ENCODE measurements around the gene ENOX2. TPM values are rescaled to one million over a fixed set of nuclear protein-coding genes. Genes with fewer than 3 reads are reported as not detected.

The ENOX2 gene
- total RNA-seq, 1 donor from 2014 or later: 13.2 TPM

DNA sequence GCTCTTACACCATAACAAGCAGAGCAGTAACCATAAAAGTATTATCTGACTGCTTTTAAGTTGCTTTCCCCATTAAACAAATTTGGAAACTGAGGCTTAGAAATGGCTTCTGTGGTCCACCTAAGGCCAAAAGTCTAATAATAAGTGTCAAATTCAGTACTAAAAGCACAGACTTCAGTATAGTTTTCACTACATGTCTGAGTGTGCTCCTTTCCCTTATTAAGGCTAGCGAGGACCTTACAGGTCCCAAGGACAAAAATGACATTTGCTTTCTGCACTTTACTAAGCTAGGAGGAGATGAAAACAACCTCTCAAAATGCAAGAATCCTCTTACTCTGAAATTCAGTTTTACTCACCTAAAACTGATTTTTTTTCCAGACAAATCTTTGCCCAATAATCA is 127.2 kb downstream of the ENOX2 start:
- ATAC-seq (no peak), DNase-seq (no peak)
- intact Hi-C loops (cut with micrococcal nuclease): no loop called here

DNA sequence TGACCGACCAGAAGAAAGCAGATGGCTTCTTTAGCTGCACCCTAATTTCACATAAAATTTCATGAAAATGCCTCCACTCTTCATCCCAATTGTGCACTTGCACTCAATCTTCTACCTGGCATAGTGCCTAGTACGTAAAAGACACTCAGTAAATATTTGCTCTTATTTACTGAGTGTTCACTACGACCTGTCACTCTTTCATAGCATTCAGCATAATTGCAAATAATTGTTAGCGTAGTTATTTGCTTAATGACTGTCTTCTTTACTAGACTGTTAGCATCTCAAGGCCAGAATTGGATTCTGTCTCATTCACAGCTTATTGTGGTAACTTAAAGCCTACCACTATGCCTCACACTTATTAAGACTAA is 130.2 kb downstream of the ENOX2 start:
- DNase-seq: no peak
- no peak for ATAC-seq
- intact Hi-C loops (cut with micrococcal nuclease): no loop called here

DNA sequence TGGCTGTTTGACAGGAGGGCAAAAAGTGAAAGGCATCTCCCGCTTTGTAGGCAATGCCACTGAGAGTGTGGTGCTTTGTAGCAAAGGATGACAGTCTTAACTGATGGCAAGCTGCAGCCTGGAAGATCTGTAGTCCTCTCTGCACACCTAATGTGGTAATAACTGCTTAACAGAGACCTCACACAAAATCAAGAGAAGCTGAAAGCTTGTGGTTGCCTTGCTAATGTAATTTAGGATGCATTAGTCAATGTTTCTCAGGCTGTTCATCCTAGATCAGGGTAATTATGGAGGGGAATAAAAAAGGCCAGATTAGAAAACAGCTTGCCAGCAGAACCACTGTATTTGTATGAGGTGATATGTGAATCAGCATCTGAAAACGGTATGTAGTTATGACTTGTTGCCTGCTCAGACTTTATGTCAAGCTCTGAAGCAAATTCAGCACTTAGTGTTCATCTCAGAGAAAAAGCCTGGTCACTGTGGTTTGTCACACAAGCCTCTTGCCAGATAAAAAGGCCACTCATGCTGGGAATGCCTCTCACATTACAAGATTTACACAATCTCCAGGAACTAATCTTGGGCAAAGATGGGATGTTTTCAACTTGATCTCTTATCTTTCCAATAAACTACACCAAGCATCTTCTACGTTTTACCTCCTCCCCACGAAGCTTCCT is 130.8 kb downstream of the ENOX2 start:
- intact Hi-C loops (cut with micrococcal nuclease): no loop called here
- DNase-seq: no peak

DNA sequence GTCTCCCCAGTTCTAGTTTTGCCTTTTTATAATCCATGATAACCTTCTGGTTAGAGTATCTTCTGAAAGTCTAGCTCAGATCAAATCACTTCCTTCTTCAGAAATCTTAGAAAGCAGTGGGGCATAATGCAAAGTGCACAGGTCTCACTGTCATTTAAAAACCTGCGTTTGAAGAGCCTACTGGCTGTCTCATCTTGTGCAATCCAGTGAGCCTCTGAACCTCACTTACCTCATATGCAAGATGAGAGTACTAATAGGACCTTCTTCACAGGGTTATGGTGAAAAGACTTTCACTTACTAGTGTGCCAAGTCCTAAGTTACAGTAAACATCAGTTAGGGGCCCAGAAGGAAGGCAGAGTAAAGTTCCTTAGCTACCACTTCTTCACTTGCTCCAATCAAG is 131.4 kb downstream of the ENOX2 start:
- ATAC-seq (no peak), DNase-seq (no peak)
- intact Hi-C loops (cut with micrococcal nuclease): no loop called here

More for the DNA sequence above, 130.8 kb downstream of the ENOX2 start:
- ATAC-seq: no peak

DNA sequence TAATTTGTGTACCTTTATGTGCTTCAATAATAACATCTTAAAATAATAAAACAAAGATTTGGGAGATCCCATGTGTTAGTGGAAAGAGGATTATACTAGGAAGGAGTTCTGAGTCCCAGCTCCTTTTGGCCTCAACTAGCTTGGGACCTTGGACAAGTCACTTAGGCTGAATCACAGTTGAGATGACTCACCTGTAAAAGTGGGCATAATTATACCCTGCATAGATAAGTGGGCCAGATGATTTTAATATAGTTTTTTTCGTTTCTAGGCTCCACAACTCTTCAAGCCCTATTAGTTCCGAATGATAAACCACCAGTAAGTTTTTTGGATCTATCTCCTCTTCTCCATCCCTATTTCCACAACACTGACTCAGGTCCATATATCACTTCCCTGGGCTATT is 131.8 kb downstream of the ENOX2 start:
- intact Hi-C loops (cut with micrococcal nuclease): no loop called here
- DNase-seq: no peak
- no peak for ATAC-seq

DNA sequence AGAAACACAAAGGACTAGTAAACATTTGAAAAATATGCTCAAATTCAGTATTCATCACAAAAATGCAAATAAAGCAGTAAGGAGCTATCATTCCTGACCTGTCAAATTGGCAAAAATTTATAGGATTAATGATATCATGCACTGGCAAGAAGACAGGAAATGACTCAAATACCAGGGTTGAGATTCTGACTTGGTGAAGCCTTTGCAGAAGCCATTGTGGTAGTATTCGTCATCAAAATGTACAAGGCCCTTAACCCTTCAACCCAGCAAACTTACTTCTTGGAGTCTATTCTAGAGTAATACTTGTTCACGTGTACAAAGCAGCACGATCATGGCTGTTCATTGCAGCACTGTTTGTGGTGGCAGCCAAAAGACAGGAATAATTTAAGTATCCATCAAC is 132.4 kb downstream of the ENOX2 start:
- ATAC-seq (no peak), DNase-seq (no peak)
- intact Hi-C loops (cut with micrococcal nuclease): no loop called here

DNA sequence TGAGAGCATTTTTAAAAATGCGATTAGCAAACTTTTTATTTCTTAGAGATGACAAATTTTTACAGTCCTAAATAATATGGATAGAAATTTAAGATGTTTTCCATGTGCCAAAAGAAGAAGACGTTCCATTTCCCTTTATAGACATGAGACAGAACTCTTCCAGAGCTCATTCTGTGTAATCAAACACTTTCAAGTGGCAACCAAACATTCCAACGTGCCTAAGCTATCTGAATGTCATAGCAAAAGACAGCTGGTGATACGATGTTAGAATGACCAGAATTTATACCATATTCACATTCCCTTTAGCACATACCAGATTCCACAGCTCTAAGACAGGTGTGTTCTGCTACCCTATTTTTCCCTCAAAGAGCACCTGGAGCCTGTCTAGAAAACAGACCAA is 133.2 kb downstream of the ENOX2 start:
- DNase-seq: no peak
- intact Hi-C loops (cut with micrococcal nuclease): no loop called here
- peak; percentile 45 for ATAC-seq

DNA sequence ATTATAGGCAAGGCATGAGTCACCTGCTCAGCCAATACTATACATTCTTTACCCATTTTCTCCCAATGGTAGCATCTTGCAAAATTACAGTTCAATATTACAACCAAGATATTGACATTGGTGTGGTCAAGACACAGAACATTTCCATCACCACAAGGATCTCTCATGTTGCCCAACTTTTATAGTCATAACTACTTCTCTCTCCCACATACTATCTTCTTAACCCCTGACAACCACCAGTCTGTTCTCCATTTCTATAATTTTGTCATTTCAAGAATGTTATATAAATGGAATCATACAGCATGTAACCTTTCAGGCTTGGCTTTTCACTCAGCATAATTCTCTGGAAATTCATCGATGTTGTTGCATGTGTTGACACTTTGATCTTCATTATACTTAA is 144.9 kb downstream of the ENOX2 start:
- DNase-seq (no peak), ATAC-seq (no peak)
- intact Hi-C loops (cut with micrococcal nuclease): no loop called here

DNA sequence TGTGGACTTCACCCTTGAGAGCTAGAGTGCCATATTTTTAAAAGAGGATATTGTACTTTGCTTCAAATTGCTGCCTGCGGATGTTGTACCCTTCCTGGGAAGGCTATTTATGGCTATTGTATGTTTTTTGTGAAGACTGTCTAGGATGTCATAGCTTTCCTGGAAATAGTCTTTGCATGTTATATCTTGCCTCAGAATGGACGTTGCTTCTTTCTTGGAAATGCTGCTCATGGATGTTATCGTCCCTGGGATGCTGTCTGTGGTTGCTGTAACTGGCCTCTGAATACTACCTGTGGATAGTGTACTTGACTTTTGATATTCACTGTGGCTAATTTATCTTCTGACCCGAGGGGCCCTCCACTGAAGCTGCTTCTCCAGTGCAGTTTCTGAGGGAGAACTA is 146.8 kb downstream of the ENOX2 start:
- intact Hi-C loops (cut with micrococcal nuclease): no loop called here
- no peak for ATAC-seq

DNA sequence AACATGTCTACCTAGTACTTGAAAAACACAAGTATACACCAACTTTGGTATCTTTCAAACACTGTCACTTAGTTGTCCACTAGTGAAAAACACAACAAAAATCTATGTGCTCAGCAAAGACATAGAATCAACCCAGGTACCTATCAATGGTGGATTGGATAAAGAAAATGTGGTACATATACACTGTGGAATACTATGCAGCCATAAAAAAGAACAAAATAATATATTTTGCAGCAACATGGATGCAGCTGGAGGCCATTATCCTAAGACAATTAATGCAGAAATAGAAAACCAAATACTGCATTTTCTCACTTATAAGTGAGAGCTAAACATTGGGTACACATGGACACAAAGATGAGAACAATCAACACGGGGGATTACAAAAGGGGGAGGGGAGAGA is 148.7 kb downstream of the ENOX2 start:
- intact Hi-C loops (cut with micrococcal nuclease): no loop called here
- no peak for DNase-seq
- no peak for ATAC-seq

More for the DNA sequence above, 146.8 kb downstream of the ENOX2 start:
- DNase-seq: no peak

DNA sequence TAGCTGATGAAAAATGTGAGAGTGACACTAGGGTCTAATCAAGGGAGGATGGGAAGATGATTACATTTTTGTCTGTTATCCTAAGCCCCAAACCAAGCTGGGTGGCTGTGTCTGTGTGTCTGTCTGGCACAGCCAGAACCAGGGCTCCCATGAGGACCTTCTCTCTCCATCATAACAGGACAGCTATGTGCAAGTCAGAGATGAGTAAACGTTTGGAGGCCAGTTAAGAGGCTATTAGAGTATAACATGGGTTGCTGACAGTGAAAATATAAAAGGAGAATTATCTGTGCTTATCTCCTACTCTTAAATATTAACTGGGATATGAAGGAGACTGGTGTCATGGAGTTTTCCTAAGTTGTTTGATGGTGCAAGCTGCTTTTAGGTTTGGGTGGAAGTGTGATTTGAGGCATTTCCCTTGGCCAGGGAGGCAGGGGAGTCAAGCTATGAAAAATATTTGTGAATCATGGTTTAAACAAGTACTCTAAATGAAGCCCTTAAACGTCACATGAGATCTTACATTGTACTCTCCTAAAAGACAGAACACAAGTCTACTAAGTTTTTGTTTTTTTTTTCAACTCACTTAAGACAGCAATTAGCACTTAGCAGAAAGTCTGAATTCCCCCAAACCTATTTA is 156.2 kb downstream of the ENOX2 start:
- no peak for DNase-seq
- intact Hi-C loops (cut with micrococcal nuclease): no loop called here
- ATAC-seq: no peak

DNA sequence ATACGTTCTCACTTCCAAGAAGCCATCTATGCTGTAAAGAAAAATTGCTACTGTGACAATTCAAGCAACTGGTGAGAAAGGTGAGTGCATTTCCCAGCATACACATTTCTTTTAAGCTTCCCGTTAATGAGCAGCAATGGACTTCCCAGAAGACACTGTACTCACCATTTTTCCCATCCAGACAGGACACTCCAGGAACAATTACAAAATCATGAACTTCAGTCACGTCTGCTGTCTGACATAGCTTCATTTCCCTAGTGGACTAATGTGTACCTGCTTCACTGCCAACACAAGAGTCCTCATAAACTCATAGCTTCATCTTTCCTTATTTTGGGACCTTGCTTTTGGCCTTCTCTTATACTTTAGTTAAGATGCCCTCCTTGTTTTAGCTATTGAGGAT is 156.9 kb downstream of the ENOX2 start:
- ATAC-seq: no peak
- intact Hi-C loops (cut with micrococcal nuclease): no loop called here
- DNase-seq: no peak

DNA sequence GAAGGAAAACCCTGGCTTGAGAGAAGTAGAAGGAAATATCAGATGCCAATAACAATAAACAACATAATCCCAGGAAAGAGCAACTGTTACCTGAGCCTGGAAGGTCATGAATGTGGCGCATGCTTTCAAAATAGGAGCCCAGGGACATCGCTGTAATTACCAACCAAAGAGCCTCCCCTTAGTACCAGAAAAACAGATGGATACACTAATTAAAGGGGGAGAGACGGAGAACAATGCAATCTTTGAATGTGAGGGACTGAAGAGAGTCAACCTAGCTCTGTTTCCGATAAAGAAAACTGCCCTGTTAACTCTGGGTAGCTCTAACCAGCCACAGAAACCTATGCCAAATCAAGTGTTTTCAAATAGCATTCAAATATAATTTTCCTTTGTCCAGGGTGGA is 161.4 kb downstream of the ENOX2 start:
- intact Hi-C loops (cut with micrococcal nuclease): no loop called here
- DNase-seq: no peak
- no peak for ATAC-seq

DNA sequence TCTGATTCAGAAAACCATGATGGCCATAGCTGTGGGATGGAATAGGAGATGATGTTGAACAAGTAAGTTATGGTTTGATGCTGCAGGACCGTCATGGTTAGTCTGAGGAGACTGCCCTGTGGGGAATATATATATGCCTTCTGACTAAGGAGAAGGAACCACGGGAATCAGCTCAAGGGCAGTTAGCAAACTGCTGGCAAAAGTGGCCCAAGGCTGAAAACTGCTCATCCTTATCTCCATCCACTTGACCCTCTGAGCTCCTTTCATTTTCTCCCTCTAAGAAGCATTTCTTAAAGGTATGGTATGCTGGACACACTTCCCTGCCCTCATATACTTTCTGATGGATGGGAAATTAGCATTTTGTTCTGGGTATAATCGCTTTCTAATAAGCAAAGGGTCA is 161.9 kb downstream of the ENOX2 start:
- DNase-seq: no peak

DNA sequence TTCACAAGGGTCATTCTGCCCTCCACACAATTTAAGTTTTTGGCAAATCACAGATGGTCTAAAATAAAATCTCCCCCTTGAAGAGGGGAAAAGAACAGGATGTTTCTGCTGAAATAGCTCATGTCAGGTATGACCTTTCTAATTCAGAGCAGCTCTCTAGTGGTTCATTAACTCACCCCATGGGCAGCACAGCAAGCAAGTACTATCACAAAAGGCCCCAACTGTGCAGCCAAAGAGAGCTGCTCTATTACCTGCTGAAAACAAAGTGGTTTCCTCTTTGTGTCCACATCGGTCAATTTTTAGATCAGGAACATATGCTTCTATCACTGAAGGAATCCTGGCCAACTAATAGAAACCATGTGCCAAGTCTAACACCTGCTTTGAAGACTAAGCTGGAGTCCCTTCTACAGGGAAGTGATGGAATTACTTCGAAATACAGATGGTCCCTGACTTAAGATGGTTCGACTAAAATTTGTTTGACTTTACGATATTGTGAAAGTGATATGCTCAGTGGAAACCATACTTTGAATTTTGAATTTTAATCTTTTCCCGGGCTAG is 164.3 kb downstream of the ENOX2 start:
- intact Hi-C loops (cut with micrococcal nuclease): no loop called here
- ATAC-seq (no peak), DNase-seq (no peak)

More for the DNA sequence above, 161.9 kb downstream of the ENOX2 start:
- no peak for ATAC-seq
- intact Hi-C loops (cut with micrococcal nuclease): no loop called here

DNA sequence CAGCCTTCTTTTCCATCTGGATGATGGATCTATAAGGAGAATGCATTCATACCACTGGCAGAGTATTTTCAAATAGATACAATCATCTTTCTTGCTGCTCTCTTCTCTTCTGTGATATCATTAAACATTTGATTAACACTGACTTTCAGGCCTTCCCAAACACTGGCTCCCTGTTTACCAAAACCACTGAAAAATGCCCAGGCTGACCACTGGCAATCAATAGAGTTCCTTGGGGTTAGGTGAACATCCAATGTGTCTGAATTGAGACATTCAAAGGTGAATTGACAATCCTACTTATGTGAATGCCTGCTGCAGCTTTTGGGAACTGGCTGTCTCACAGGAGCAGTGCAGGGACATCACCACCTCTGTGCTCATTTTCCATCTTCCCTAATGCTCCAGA is 168.3 kb downstream of the ENOX2 start:
- no peak for ATAC-seq
- intact Hi-C loops (cut with micrococcal nuclease): no loop called here
- DNase-seq: no peak

DNA sequence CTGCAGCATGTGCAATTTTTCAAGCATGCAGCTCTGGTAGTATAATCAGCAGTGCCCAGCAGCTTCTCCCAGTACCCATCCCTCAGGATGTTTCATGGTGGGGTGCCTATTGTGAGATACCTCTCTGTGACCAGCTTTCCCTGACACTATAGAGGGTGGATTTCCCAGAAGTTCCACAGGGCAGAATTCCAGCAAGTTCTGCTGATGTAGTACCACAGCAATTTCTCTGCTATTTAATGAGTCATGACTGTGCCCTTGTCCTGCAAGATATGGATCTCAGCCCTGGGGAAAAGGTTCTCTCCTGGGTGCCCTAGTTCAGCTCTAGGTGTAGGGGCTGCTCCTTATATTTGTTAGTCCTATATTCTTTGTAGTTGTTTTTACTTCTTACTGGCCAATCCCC is 174.8 kb downstream of the ENOX2 start:
- no peak for DNase-seq
- no peak for ATAC-seq
- intact Hi-C loops (cut with micrococcal nuclease): loop anchor here (2.0 kb wide), 1 partner anchor 31 kb away; no protein-coding TSS in a partner anchor

DNA sequence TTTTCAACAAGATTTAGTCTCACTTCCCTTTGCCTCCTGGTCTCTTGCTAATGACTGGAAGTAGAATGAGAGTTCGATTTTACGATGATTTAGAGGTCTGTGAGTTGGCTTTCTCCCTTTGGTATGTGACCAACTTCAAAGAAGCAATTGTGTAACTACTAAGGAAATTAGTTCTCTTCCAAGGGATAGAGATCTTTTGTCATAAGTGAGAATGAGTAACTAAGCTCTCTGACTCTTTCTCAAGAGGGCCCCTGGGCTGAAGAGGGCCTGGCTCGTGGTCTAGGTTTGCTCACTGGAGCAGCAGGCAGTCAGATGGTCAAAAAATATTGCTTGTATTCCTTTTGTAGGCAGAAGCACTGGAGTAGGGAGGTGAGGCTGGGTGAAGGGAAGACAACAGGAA is 176.3 kb downstream of the ENOX2 start:
- intact Hi-C loops (cut with micrococcal nuclease): no loop called here
- DNase-seq (no peak), ATAC-seq (no peak)

DNA sequence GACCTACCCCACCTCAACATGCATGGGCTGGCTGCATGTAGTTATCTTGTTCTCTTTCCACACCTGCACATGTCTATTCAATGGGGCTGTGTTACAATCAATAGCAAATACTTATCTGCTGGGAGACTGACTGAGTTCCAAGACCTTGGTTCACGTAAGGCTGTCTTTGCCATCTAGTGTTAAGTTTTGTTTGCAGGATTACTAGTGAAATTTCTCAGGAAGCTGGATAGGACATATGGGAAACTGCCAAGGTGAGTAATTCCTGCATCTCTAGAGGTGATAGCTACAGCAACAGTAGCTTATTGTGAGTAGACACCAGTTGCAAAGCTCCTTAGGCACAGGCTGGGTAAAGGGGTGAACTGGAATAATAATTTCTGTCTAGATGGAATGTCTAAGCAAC is 177.5 kb downstream of the ENOX2 start:
- DNase-seq (no peak), ATAC-seq (no peak)
- intact Hi-C loops (cut with micrococcal nuclease): no loop called here

DNA sequence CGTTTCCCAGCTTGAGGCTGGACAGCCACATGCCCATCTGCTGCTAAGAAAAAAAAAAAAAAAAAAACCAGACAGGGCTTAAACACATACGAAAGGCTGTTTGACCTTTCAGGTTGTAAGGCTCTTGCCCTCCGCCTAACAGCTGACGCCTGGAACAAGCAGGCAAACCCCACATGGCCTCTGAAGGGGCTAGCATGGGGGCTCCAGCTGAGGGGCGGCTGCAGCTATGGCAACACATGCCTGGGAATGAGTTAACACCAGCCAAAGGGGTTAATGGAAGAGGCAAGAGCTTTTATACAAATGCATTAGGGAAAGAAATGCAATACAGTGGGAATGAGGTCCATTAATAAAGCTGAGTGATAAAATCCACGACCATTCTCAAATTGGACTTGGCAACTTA is 183.6 kb downstream of the ENOX2 start:
- DNase-seq (no peak), ATAC-seq (no peak)
- intact Hi-C loops (cut with micrococcal nuclease): no loop called here

DNA sequence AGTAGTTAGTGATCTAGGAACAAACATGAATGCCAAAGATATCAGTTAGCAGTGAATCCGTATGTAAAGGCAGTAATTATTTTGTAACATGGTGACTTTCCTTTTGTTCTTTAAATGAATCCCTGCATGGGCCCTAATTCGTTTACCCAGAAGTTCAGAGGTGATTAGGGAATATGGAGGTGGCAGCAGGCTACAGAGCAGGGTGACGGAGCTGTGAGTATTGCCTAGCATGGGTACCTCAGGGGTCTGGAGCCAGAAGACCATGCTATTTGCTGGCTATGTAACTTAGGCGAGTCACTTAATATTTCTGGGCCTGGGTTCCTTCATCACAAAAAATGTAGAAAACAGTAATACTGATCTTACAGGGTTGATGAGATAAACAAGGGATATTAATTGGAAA is 184.9 kb downstream of the ENOX2 start:
- no peak for DNase-seq
- ATAC-seq: no peak

More for the DNA sequence above, 184.9 kb downstream of the ENOX2 start:
- intact Hi-C loops (cut with micrococcal nuclease): no loop called here
